ENCODE results near the gene SLIT1.

SLIT1 gene

DNA sequence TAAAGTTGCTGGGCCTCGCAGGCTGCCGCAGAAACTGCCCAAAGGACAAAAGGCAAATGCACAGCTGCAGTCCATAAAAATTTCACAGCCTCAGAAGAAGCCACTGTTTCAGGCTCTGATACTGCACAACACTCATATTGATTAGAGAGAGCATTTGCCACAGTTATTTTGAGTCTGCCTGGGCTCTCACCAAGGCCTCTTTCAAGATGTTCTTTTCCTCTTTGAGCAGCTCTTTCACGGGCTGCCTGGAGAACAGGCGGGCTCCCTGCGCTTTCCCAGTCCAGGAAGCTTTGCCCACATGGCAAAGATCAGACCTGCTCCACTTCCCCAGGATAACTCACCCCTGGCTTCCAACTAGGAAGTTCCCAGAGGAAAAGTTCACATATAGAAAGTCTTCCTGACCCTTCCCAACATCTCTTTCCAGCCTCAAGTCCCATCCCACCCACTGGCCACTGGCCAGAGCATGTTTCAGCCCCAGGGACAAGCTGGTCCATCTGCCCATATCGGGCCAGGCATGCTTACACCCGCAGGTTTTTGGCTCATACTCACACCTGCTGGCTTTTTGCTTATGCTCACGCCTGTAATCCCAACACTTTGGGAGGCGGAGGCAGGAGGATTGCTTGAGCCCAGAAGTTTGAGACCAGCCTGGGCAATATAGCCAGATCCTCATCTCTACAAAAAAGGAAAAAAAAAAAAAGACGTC is 3.3 kb downstream of the SLIT1 start:
- no peaks in the 10 kb centered on the region for H3K36me3 ChIP-seq (ENCODE audit: low read length)
- H3K9me3 ChIP-seq (ENCODE audit: insufficient read depth, low read length), result no peaks in the 10 kb centered on the region
- H3K79me2 ChIP-seq (ENCODE audit: insufficient read depth, low read length), result no peaks in the 10 kb centered on the region
- H3K27me3 ChIP-seq (ENCODE audit: low read length), result no peaks in the 10 kb centered on the region
- no peak overlapping the region for H3K4me3 ChIP-seq (ENCODE audit: insufficient read depth, low read length, poor library complexity, severe bottlenecking)
- no peaks in the 10 kb centered on the region for H3F3A ChIP-seq (ENCODE audit: insufficient read depth)
- no peak overlapping the region for H3K9ac ChIP-seq (ENCODE audit: low read length)
- no peak overlapping the region for H3K4me2 ChIP-seq (ENCODE audit: low read depth, low read length, poor library complexity, severe bottlenecking)
- TF ChIP-seq EZH2phosphoT487 (conservative IDR thresholded peaks at IDR 0.05; ENCODE audit: low read length) (no peak), CTCF (IDR thresholded peaks at IDR 0.05; ENCODE audit: insufficient read depth, low read length, poor library complexity, severe bottlenecking) (no peak)
- H3K9me2 ChIP-seq (replicated peaks; ENCODE audit: insufficient read depth, low read length), result no peaks in the 10 kb centered on the region
- H4K20me1 ChIP-seq (ENCODE audit: low read depth, low read length), result no peaks in the 10 kb centered on the region
- H3K27ac ChIP-seq (ENCODE audit: low read depth, low read length), result no peak overlapping the region
- H2AFZ ChIP-seq (ENCODE audit: low read depth, low read length, severe bottlenecking), result no peak overlapping the region

DNA sequence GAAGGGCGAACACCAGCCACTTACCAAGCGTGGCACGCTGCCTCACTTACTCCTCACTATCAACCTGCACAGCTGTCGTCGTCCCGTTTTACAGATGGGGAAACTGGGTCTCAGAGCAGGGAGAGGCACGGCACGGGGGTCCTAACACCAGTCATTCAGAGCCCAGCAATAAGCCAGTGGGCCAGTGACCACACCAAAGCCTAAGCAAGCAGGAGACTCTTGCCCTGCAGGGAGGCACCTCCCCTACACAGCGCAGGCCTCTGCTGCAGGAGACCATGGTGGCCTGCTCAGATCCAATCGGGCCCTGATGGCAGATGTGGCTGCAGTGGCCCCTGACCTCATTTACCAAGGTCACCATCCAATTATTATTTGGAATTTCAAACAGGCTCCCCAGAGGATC is 4.8 kb downstream of the SLIT1 start:
- Histone ChIP-seq H3K9ac (ENCODE audit: low read length) (no peak overlapping the region), H3K27me3 (ENCODE audit: low read length) (no peaks in the 10 kb centered on the region), H3K9me2 (replicated peaks; ENCODE audit: insufficient read depth, low read length) (no peaks in the 10 kb centered on the region), H3K36me3 (ENCODE audit: low read length) (no peaks in the 10 kb centered on the region), H3K4me2 (ENCODE audit: low read depth, low read length, poor library complexity, severe bottlenecking) (no peak overlapping the region), H3K27ac (ENCODE audit: low read depth, low read length) (no peak overlapping the region), H3K9me3 (ENCODE audit: insufficient read depth, low read length) (no peaks in the 10 kb centered on the region), H2AFZ (ENCODE audit: low read depth, low read length, severe bottlenecking) (no peak overlapping the region), H4K20me1 (ENCODE audit: low read depth, low read length) (no peaks in the 10 kb centered on the region), H3K4me3 (ENCODE audit: insufficient read depth, low read length, poor library complexity, severe bottlenecking) (no peak overlapping the region), H3F3A (ENCODE audit: insufficient read depth) (no peaks in the 10 kb centered on the region), H3K79me2 (ENCODE audit: insufficient read depth, low read length) (no peaks in the 10 kb centered on the region)
- TF ChIP-seq EZH2phosphoT487 (conservative IDR thresholded peaks at IDR 0.05; ENCODE audit: low read length), result no peak
- TF ChIP-seq CTCF (IDR thresholded peaks at IDR 0.05; ENCODE audit: insufficient read depth, low read length, poor library complexity, severe bottlenecking), result no peak

DNA sequence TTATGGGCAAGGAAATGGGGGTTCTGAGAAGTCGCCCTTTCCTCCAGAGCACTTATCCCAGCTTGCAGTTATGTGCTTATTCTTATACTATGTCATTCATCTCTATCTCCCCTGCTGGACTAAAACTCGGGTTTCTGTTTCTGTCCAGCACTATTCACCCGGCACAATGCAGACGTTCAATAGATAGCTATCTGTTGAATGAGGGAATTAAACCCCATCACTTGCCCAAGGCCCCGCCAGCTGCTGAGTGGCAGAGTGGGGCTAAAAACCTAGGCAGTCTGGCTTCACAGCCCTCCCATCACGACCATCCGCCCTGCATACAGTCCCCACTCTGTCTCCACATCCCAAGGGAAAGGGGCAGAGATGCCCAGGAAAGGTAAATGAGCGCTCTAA is 5.4 kb downstream of the SLIT1 start:
- H3K27me3 ChIP-seq (ENCODE audit: low read length), result no peaks in the 10 kb centered on the region
- no peak overlapping the region for H3K27ac ChIP-seq (ENCODE audit: low read depth, low read length)
- no peaks in the 10 kb centered on the region for H3K79me2 ChIP-seq (ENCODE audit: insufficient read depth, low read length)
- H3K9me3 ChIP-seq (ENCODE audit: insufficient read depth, low read length), result no peaks in the 10 kb centered on the region
- TF ChIP-seq EZH2phosphoT487 (conservative IDR thresholded peaks at IDR 0.05; ENCODE audit: low read length) (no peak), CTCF (IDR thresholded peaks at IDR 0.05; ENCODE audit: insufficient read depth, low read length, poor library complexity, severe bottlenecking) (no peak)
- no peak overlapping the region for H2AFZ ChIP-seq (ENCODE audit: low read depth, low read length, severe bottlenecking)
- H3K9ac ChIP-seq (ENCODE audit: low read length), result no peak overlapping the region
- no peaks in the 10 kb centered on the region for H3F3A ChIP-seq (ENCODE audit: insufficient read depth)
- H3K36me3 ChIP-seq (ENCODE audit: low read length), result no peaks in the 10 kb centered on the region
- H4K20me1 ChIP-seq (ENCODE audit: low read depth, low read length), result no peaks in the 10 kb centered on the region
- H3K9me2 ChIP-seq (replicated peaks; ENCODE audit: insufficient read depth, low read length), result no peaks in the 10 kb centered on the region
- H3K4me2 ChIP-seq (ENCODE audit: low read depth, low read length, poor library complexity, severe bottlenecking), result no peak overlapping the region
- H3K4me3 ChIP-seq (ENCODE audit: insufficient read depth, low read length, poor library complexity, severe bottlenecking), result no peak overlapping the region

All from SU-DHL-6 (cell line).